Right atrium auricular region (tissue), 2 donors: ENCODE measurements around the gene HSPB7. TPM values are rescaled to one million over a fixed set of nuclear protein-coding genes. Genes with fewer than 3 reads are reported as not detected.
"Not testable (repeated sequence)": the region's sequence is repeated elsewhere in the genome, so short reads cannot be mapped to it uniquely, and the experiment has no call there.

Experiments
- DNase-seq: peaks from one replicate; pipeline ENCODE4 v3.0.0-alpha.2; 2019; ENCODE audit warnings: low spot score
- H3K27ac ChIP-seq, 2 donors: fragments of 200-600 bp; sonication (generic); 1 replicate in 1 of 2; 2 replicates in 1 of 2; pipeline ENCODE4 v1.5.1; 2016 to 2019
- H3K27me3 ChIP-seq, 2 donors: fragments of 200-600 bp; sonication (generic); one replicate each; pipeline versions ENCODE4 v1.5.1 to v1.6.0; 2017 to 2019
- H3K36me3 ChIP-seq: fragments of 200-600 bp; sonication (generic); one replicate; pipeline ENCODE4 v1.5.1; 2016
- H3K4me1 ChIP-seq, 2 donors: fragments of 200-600 bp; sonication (generic); one replicate each; pipeline versions ENCODE4 v1.5.1 to v1.6.0; 2017 to 2019
- H3K4me3 ChIP-seq, 2 donors: fragments of 200-600 bp; sonication (generic); 1 replicate in 1 of 2; 2 replicates in 1 of 2; pipeline ENCODE4 v1.5.1; 2017 to 2019; ENCODE audit warnings: mild to moderate bottlenecking in 1 of 2, moderate library complexity in 1 of 2
- H3K9me3 ChIP-seq, 2 donors: fragments of 200-600 bp; sonication (generic); one replicate each; pipeline ENCODE4 v1.5.1; 2019
- CTCF ChIP-seq, 2 donors: fragments of 200-600 bp; sonication (generic); IDR thresholded peaks; one replicate each; pipeline ENCODE4 v1.5.1; 2019; ENCODE audit warnings: antibody characterized with exemption in 2 of 2
- total RNA-seq, 2 donors: library from RNA; depleted of rRNA; stranded (reverse); fragments of >200 nt; gene quantifications; one replicate each; pipeline ENCODE4 v1.1.0, GENCODE V29; 2016

The HSPB7 gene
- total RNA-seq, 2 donors from 2014 or later, result 1,082 to 1,229 TPM

DNA sequence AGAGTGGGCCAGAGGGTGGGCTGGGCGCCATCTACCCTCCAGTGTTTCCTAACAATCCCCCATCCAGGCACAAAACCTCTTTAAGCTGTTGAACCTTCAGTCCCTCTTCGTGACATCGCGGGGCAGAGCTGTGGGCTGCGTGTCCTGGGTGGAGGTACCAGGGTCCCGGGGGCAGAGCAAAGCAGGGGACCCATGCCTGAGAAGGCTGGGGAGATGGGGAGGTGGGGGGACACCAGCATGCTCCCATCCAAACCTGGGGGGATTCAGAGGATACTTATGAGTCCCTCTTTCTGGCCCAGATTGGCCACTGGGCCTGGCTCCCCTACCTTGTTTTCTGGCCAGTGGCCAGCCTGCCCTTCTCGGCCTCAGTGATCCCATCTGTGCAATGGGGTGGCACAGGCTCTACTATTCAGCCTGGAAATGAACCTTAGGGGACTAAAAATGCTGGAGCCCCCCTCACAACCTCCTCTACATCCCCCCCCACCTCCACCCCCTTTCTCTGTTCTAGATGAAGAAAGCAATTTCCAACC lies 15.3 kb upstream of the HSPB7 start:
- H3K9me3 ChIP-seq, H3K27me3 ChIP-seq, H3K4me3 ChIP-seq, H3K27ac ChIP-seq, H3K36me3 ChIP-seq, DNase-seq: not testable (repeated sequence)
- peaks cover 0 to 13% of the 10 kb centered on the region in 2 donors for H3K4me1 ChIP-seq
- TF ChIP-seq CTCF (IDR thresholded peaks at IDR 0.05), result peak in 1 of 2 donors; percentile 2

DNA sequence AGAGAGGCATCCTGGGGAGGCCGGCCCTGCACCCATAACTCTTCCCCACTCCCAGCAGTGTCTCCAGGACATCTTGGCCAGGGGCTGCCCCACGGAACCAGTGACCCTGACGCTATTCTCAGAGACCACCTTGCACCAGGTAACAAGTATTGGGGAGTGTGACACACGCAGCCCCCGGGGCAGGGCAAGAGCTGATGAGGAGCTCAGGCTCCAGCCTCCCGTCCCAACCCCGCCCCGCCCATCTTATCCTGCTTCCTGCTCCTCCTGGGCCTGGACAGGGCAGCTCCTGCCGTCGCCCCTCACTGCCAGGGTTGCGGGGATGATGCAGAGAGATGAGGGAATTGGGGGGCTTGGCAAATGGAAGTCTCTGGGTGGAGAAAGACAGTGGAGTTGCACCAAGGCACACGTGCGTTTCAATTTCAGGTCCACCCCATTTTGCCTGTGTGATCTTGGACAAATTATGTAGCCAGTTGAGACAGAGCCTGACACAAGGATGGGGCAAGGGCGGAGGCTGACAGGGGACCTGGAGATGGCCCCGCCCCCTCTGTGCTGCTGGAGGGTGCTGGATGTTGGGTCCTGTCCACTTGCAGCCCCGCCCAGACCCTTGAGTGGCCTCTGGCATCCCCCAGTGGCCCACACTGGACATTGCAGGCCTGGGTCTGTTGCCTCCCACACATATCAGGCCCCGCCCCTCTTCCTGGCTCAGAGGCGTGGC lies 14.7 kb upstream of the HSPB7 start:
- DNase-seq, result peak; percentile 89
- Histone ChIP-seq H3K4me1 (peaks cover 0 to 13% of the 10 kb centered on the region in 2 donors), H3K4me3 (no peak overlapping the region), H3K27me3 (no peaks in the 10 kb centered on the region), H3K9me3 (no peaks in the 10 kb centered on the region), H3K36me3 (no peaks in the 10 kb centered on the region), H3K27ac (no peak overlapping the region)
- TF ChIP-seq CTCF (IDR thresholded peaks at IDR 0.05), result peak; percentile 98

DNA sequence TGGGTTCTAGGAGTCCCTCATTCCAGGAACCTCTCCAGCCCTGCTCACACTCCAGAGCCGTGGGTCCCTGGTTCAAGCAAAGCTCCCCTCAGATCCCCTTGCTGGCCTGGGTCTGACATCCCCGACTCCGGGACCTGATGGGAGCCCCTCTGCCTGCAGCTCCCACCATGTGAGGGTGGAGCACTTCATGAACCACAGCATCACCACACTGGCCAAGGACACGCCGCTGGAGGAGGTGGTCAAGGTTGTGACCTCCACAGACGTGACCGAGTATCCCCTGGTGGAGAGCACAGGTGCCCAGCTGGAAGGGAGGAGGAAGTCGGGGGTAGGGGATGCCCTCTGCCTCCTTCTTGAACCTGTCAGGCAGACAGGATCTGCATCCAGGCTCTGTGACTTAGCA lies 13.7 kb upstream of the HSPB7 start:
- DNase-seq, result no peak
- no peak for TF ChIP-seq CTCF (IDR thresholded peaks at IDR 0.05)
- no peaks in the 10 kb centered on the region for H3K27me3 ChIP-seq
- no peak overlapping the region for H3K4me3 ChIP-seq
- no peak overlapping the region for H3K27ac ChIP-seq
- H3K4me1 ChIP-seq, result peaks cover 0 to 22% of the 10 kb centered on the region in 2 donors
- H3K36me3 ChIP-seq, result no peaks in the 10 kb centered on the region
- no peaks in the 10 kb centered on the region for H3K9me3 ChIP-seq

DNA sequence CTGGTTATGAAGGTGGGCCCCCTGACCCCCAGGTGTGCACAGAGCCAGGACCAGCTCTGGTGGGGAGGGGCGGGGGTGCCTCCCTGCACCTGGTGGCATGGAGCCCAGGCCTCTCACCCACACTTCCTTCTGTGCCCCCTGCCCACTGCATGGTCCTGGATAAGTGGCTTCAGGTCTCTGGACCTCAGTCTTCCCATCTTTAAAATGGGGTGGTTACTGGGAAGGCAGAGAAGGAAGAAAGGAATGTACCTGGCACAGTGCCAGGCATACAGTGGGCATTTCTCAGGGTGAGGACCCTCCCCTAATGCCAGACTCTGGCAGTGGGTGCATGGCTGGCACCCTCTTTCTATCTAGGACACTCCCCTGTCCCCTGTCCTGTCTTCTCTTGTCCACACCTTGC lies 11.4 kb upstream of the HSPB7 start:
- H3K27ac ChIP-seq, result no peak overlapping the region
- no peaks in the 10 kb centered on the region for H3K27me3 ChIP-seq
- H3K4me3 ChIP-seq, result no peak overlapping the region
- TF ChIP-seq CTCF (IDR thresholded peaks at IDR 0.05), result no peak
- DNase-seq, result no peak
- H3K9me3 ChIP-seq, result no peaks in the 10 kb centered on the region
- no peaks in the 10 kb centered on the region for H3K36me3 ChIP-seq
- peaks cover 0 to 22% of the 10 kb centered on the region in 2 donors for H3K4me1 ChIP-seq

GRCh38 chr1:16029003-16029268 lies 11.1 kb upstream of the HSPB7 start:
- not testable (repeated sequence) for DNase-seq, H3K27ac ChIP-seq, H3K4me3 ChIP-seq, H3K9me3 ChIP-seq, H3K27me3 ChIP-seq, H3K36me3 ChIP-seq
- H3K4me1 ChIP-seq, result peaks cover 0 to 22% of the 10 kb centered on the region in 2 donors

GRCh38 chr1:16028237-16029002 lies 10.6 kb upstream of the HSPB7 start:
- H3K9me3 ChIP-seq, result no peaks in the 10 kb centered on the region
- TF ChIP-seq CTCF (IDR thresholded peaks at IDR 0.05), result no peak
- H3K4me3 ChIP-seq, result no peak overlapping the region
- H3K27ac ChIP-seq, result no peak overlapping the region
- no peaks in the 10 kb centered on the region for H3K36me3 ChIP-seq
- H3K4me1 ChIP-seq, result peaks cover 0 to 22% of the 10 kb centered on the region in 2 donors
- DNase-seq, result no peak
- no peaks in the 10 kb centered on the region for H3K27me3 ChIP-seq
